ENCODE data around the gene C10orf95. TPM values are rescaled to one million over a fixed set of nuclear protein-coding genes. Genes with fewer than 3 reads are reported as not detected.

The C10orf95 gene
- total and polyA plus RNA-seq, 2 of the 13 experiments (the other 11 are each of a cell fraction or from before 2014, with no cell fraction given), result 0.05 to 0.07 TPM

DNA sequence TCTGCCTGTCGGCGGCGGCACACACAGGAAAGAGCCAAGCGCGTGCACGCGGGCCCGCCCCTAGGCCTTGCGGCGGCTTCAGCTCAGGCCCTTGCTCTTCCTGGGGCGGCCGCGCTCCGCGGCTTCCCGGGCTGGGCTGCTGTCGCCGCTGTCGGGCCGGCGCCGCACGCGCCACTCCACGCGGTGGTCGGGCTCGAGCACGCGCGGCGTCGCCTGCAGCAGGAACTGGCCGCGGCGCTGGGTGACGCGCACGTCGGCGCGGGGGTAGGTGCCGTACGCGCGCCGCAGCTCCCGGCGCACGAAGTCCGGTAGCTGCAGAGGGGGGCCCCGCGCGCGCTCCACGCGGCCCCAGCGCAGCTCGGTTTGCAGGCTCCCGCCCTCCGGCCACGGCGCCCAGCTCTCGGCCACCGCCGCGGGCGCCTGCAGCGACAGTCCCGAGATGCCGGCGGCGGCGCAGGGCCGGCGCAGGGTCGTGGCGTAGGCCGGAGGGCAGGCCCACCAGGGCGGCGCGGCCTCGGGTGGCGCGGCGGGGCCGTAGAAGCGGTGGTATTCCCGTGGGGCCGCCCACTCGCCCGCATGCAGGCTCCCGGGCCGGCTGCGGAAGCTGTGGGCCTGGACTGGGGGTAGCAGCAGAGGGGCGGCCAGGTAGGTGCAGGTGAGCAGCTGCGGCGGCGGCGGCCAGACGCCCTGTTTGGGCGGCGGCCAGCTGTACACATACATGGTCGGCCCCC is 804 bp downstream of the C10orf95 start (continued):
- TF ChIP-seq ZNF563 (CRISPR knock-in tag; IDR thresholded peaks at IDR 0.05), result peak; percentile 80
- peak; percentile 81 for TF ChIP-seq YY1 (IDR thresholded peaks at IDR 0.05; ENCODE audit: insufficient read depth, insufficient replicate concordance, low read depth, low read length)
- TF ChIP-seq GMEB1 (CRISPR knock-in tag; IDR thresholded peaks at IDR 0.05; ENCODE audit: borderline replicate concordance), result peak; percentile 91
- TF ChIP-seq TFDP2 (CRISPR knock-in tag; IDR thresholded peaks at IDR 0.05), result 0 out of 2 replicates have a peak, but pooled peaks have one; percentile 25
- TF ChIP-seq, protein P1, sequence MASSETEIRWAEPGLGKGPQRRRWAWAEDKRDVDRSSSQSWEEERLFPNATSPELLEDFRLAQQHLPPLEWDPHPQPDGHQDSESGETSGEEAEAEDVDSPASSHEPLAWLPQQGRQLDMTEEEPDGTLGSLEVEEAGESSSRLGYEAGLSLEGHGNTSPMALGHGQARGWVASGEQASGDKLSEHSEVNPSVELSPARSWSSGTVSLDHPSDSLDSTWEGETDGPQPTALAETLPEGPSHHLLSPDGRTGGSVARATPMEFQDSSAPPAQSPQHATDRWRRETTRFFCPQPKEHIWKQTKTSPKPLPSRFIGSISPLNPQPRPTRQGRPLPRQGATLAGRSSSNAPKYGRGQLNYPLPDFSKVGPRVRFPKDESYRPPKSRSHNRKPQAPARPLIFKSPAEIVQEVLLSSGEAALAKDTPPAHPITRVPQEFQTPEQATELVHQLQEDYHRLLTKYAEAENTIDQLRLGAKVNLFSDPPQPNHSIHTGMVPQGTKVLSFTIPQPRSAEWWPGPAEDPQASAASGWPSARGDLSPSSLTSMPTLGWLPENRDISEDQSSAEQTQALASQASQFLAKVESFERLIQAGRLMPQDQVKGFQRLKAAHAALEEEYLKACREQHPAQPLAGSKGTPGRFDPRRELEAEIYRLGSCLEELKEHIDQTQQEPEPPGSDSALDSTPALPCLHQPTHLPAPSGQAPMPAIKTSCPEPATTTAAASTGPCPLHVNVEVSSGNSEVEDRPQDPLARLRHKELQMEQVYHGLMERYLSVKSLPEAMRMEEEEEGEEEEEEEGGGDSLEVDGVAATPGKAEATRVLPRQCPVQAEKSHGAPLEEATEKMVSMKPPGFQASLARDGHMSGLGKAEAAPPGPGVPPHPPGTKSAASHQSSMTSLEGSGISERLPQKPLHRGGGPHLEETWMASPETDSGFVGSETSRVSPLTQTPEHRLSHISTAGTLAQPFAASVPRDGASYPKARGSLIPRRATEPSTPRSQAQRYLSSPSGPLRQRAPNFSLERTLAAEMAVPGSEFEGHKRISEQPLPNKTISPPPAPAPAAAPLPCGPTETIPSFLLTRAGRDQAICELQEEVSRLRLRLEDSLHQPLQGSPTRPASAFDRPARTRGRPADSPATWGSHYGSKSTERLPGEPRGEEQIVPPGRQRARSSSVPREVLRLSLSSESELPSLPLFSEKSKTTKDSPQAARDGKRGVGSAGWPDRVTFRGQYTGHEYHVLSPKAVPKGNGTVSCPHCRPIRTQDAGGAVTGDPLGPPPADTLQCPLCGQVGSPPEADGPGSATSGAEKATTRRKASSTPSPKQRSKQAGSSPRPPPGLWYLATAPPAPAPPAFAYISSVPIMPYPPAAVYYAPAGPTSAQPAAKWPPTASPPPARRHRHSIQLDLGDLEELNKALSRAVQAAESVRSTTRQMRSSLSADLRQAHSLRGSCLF (CRISPR knock-in tag; IDR thresholded peaks at IDR 0.05; ENCODE audit: borderline replicate concordance), result no peak
- no peak for TF ChIP-seq MAF1 (CRISPR knock-in tag; IDR thresholded peaks at IDR 0.05; ENCODE audit: borderline replicate concordance)
- TF ChIP-seq MTERF4 (CRISPR knock-in tag; IDR thresholded peaks at IDR 0.05), result no peak; the same call in 1 of the 2 replicates
- TF ChIP-seq DZIP1 (CRISPR knock-in tag; IDR thresholded peaks at IDR 0.05), result no peak; the same call in 1 of the 2 replicates
- 0 out of 2 replicates have a peak, but pooled peaks have one; percentile 64 for TF ChIP-seq FLYWCH1 (CRISPR knock-in tag; IDR thresholded peaks at IDR 0.05)
- no peak for TF ChIP-seq ZFP62 (CRISPR knock-in tag; IDR thresholded peaks at IDR 0.05)
- TF ChIP-seq CENPX (CRISPR knock-in tag; IDR thresholded peaks at IDR 0.05), result no peak
- TF ChIP-seq RBFOX2 (IDR thresholded peaks at IDR 0.05; ENCODE audit: low read depth, low read length), result peak; percentile 84
- TF ChIP-seq ZMYM4 (CRISPR knock-in tag; IDR thresholded peaks at IDR 0.05), result no peak
- peak; percentile 89 for TF ChIP-seq ATF7-NPFF (CRISPR knock-in tag; IDR thresholded peaks at IDR 0.05; ENCODE audit: low read depth)
- TF ChIP-seq, protein P2, sequence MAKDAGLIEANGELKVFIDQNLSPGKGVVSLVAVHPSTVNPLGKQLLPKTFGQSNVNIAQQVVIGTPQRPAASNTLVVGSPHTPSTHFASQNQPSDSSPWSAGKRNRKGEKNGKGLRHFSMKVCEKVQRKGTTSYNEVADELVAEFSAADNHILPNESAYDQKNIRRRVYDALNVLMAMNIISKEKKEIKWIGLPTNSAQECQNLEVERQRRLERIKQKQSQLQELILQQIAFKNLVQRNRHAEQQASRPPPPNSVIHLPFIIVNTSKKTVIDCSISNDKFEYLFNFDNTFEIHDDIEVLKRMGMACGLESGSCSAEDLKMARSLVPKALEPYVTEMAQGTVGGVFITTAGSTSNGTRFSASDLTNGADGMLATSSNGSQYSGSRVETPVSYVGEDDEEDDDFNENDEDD (CRISPR knock-in tag; IDR thresholded peaks at IDR 0.05; ENCODE audit: borderline replicate concordance), result peak; percentile 50; the same call in 1 of the 2 replicates
